ENCODE results near the gene BLM.

DNA sequence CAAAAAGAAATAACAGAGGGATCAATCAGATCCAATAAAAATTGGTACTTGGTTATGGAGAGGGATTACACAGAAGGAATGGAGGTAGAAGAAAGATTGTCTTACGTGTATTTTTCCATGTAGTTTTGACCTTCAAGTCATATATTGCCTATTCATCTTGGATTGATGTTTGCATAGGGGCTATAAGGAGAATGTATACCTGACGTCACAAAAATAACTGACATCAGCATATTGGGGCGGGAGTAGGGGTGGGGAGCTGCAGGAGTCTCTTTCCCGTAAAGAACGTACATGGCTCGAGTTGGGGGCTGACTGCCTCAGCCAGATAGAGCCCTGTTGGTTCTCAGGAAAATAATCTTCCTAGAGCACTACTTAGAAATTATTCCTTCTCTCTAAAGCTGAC lies 145.3 kb downstream of the BLM start:
- TF ChIP-seq, protein P1, sequence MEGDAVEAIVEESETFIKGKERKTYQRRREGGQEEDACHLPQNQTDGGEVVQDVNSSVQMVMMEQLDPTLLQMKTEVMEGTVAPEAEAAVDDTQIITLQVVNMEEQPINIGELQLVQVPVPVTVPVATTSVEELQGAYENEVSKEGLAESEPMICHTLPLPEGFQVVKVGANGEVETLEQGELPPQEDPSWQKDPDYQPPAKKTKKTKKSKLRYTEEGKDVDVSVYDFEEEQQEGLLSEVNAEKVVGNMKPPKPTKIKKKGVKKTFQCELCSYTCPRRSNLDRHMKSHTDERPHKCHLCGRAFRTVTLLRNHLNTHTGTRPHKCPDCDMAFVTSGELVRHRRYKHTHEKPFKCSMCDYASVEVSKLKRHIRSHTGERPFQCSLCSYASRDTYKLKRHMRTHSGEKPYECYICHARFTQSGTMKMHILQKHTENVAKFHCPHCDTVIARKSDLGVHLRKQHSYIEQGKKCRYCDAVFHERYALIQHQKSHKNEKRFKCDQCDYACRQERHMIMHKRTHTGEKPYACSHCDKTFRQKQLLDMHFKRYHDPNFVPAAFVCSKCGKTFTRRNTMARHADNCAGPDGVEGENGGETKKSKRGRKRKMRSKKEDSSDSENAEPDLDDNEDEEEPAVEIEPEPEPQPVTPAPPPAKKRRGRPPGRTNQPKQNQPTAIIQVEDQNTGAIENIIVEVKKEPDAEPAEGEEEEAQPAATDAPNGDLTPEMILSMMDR (IDR thresholded peaks at IDR 0.05) = no peak
- no peak for TF ChIP-seq EZH2phosphoT487 (IDR thresholded peaks at IDR 0.05)

All from neural progenitor cell (in vitro differentiated cells).